Fibroblast of mammary gland (primary cell): ENCODE measurements around the gene AGPAT4.
A peak's percentile ranks its signal among the peaks of the same experiment; 100 is the strongest.

Experiments
- DNase-seq: peaks from one replicate; pipeline ENCODE4 v3.0.0-alpha.2; 2010; ENCODE audit warnings: low read depth
- H3K4me3 ChIP-seq: 2 replicates; pipeline ENCODE4 v1.5.1; 2011; ENCODE audit warnings: low read depth, mild to moderate bottlenecking, low read length, moderate library complexity; ENCODE audit not compliant: control insufficient read depth
- CTCF ChIP-seq: conservative IDR thresholded peaks from 2 replicates; pipeline ENCODE4 v1.5.1; 2011; ENCODE audit warnings: low read depth, low read length, inconsistent platforms; ENCODE audit not compliant: control insufficient read depth, insufficient read depth

The AGPAT4 gene

GRCh38 chr6:161216616-161217205, 57.1 kb downstream of the AGPAT4 start:
- H3K4me3 ChIP-seq, result no peak overlapping the region
- DNase-seq, result no peak
- no peak for TF ChIP-seq CTCF

DNA sequence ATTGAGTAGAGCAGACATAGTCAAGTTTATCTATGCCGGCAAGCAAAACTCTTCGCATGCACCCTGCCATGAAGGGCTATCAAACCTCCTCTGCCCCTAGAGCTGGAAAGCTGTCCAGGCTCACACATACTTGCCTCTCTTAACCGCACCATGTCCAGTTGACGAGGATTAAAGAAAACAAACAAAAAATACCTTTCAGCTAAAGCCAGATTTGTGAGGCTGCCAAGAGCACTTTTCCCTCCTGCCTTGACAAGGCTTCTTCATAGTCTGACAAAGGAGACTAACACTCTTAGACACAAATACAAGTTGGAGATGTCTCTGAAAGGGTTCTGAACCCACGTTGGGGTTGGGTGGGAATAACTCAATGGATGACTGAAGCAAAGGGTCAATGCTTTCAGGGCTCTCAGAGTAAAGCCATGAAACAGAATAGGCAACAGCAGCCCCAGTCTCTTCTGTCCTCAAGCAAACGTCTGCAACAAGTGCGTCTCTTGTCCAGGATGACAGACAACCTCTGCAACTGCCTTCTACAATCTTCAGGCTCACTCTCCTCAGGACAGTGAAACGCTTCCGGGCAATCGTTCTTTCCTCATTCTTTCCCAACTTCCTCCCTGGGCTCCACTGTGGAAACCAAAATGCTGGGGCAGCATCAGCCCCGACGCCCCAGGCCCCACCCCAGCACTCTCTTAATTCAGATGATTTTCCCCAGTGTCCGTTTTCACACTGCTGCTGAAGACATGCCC, 57.8 kb downstream of the AGPAT4 start:
- DNase-seq, result peak; percentile 59

GRCh38 chr6:161215193-161215592, 58.7 kb downstream of the AGPAT4 start:
- DNase-seq, result peak; percentile 100
- no peak for TF ChIP-seq CTCF
- H3K4me3 ChIP-seq, result no peak overlapping the region

More for the DNA sequence above, 57.8 kb downstream of the AGPAT4 start:
- TF ChIP-seq CTCF, result no peak
- no peak overlapping the region for H3K4me3 ChIP-seq

DNA sequence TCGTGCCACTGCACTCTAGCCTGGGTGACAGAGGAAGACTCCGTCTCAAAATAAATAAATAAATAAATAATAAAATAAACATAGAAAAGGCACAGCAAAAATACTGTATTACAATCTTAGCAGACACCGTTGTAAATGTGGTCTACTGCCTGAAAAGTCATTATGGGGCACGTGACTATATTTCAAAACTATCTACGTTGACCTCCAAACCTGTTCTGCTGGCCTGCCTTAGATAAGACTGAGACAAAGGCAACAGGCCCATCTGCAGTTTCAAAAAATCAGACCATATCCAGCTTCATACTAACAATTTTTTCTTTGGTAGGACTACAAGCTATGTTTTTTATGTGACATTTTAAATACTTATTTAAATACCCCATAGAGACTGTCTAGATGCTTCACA, 59.1 kb downstream of the AGPAT4 start:
- no peak for TF ChIP-seq CTCF
- no peak for DNase-seq
- H3K4me3 ChIP-seq, result no peak overlapping the region

GRCh38 chr6:161212902-161213301, 61.0 kb downstream of the AGPAT4 start:
- DNase-seq, result no peak
- no peak overlapping the region for H3K4me3 ChIP-seq
- no peak for TF ChIP-seq CTCF

DNA sequence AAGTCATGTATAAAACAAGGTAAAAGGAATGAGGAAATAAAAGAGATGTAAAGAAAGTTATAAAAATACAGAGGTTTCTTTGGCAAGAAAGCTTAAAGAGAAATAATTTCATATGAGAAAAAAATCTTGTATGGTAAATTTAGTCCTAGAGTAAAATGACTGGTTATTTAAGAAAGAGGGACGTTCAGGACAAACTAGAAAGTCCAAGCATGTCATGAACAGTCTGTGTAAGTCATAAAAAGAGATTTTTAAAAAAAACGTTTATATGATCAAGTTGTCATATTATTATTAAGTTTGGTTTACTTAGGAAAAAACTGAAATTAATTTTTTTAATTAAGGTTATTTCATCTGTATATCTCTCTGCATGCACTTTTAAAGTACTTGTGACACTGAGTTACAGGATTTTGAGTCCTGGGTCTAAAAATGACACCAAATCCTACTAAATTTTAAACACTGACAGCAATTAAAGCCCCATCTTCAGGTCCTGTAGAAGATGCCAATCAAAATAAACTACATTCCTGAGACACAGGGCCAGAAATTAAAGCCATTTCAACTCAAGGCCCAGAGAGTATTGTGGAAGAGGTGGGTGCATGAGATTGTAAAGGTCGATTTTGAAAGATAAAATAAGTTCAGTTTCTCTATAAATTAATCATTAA, 62.4 kb downstream of the AGPAT4 start:
- no peak for TF ChIP-seq CTCF
- H3K4me3 ChIP-seq, result no peak overlapping the region
- peak; percentile 30 for DNase-seq
